B cell (primary cell): ENCODE results near the gene FUCA1.
"Not testable (repeated sequence)": the region's sequence is repeated elsewhere in the genome, so short reads cannot be mapped to it uniquely, and the experiment has no call there.

Experiments used
- CTCF ChIP-seq: fragments of 200-600 bp; IDR thresholded peaks from one replicate; pipeline ENCODE4 v1.8.0; 2022; ENCODE audit warnings: antibody characterized with exemption, mild to moderate bottlenecking
- EZH2 ChIP-seq: IDR thresholded peaks from 2 replicates; pipeline ENCODE4 v1.6.1; 2012; ENCODE audit warnings: borderline replicate concordance, low read depth, mild to moderate bottlenecking, moderate library complexity, low read length; ENCODE audit not compliant: insufficient read depth, poor library complexity, severe bottlenecking

DNA sequence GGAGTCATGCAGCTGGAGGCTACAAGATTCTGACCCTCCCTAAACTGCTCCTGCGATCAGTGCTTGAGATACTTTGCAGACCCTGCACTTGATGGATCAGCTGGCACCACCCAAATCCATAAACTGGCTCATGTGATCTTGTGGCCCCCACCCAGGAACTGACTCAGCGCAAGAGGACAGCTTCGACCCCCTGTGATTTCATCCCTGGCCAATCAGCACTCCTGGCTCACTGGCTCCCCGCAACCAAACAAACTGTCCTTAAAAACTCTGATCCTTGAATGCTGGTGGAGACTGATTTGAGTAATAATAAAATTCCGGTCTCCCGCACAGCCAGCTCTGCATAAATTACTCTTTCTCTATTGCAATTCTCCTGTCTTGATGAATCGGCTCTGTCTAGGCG lies 31.9 kb upstream of the FUCA1 start:
- not testable (repeated sequence) for TF ChIP-seq CTCF, EZH2
